Mammary epithelial cell (primary cell): ENCODE data around the gene HMG20A.

Experiments used
- EZH2 ChIP-seq: IDR thresholded peaks from 2 replicates; pipeline ENCODE4 v1.6.1; 2012; ENCODE audit warnings: low read length, inconsistent platforms, borderline replicate concordance
- TF ChIP-seq, protein P1 (sequence below), 2 donors: IDR thresholded peaks in 1 of 2; conservative IDR thresholded peaks in 1 of 2; 2 replicates each; pipeline ENCODE4 v1.5.1; 2011 to 2012; ENCODE audit warnings: inconsistent platforms in 2 of 2, low read length in 2 of 2, mild to moderate bottlenecking in 2 of 2, control low read depth in 1 of 2, low read depth in 1 of 2; ENCODE audit not compliant: insufficient read depth in 1 of 2; ENCODE audit errors: extremely low read depth in 1 of 2

GRCh38 chr15:77464129-77464865 lies 43.6 kb downstream of the HMG20A start:
- TF ChIP-seq, protein P1, sequence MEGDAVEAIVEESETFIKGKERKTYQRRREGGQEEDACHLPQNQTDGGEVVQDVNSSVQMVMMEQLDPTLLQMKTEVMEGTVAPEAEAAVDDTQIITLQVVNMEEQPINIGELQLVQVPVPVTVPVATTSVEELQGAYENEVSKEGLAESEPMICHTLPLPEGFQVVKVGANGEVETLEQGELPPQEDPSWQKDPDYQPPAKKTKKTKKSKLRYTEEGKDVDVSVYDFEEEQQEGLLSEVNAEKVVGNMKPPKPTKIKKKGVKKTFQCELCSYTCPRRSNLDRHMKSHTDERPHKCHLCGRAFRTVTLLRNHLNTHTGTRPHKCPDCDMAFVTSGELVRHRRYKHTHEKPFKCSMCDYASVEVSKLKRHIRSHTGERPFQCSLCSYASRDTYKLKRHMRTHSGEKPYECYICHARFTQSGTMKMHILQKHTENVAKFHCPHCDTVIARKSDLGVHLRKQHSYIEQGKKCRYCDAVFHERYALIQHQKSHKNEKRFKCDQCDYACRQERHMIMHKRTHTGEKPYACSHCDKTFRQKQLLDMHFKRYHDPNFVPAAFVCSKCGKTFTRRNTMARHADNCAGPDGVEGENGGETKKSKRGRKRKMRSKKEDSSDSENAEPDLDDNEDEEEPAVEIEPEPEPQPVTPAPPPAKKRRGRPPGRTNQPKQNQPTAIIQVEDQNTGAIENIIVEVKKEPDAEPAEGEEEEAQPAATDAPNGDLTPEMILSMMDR (conservative IDR thresholded peaks at IDR 0.05 in 1 of 2, IDR thresholded peaks at IDR 0.05 in 1 of 2; ENCODE audit: extremely low read depth in 1 of 2, insufficient read depth in 1 of 2, low read depth in 1 of 2, low read length in 2 of 2), result no peak
- TF ChIP-seq EZH2, result no peak
